Tongue (tissue), 2 donors: ENCODE measurements around the gene PFN2. TPM values are rescaled to one million over a fixed set of nuclear protein-coding genes. Genes with fewer than 3 reads are reported as not detected.
"Not testable (repeated sequence)": the region's sequence is repeated elsewhere in the genome, so short reads cannot be mapped to it uniquely, and the experiment has no call there.

Source experiments
- DNase-seq: peaks from one replicate; pipeline ENCODE4 v3.0.0-alpha.2; 2015
- total RNA-seq: library from RNA; depleted of rRNA; stranded (reverse); fragments of >200 nt; gene quantifications from one replicate; pipeline ENCODE4 v1.2.3, GENCODE V29; 2014

The PFN2 gene
- total RNA-seq, 1 donor from 2014 or later: 239 TPM

DNA sequence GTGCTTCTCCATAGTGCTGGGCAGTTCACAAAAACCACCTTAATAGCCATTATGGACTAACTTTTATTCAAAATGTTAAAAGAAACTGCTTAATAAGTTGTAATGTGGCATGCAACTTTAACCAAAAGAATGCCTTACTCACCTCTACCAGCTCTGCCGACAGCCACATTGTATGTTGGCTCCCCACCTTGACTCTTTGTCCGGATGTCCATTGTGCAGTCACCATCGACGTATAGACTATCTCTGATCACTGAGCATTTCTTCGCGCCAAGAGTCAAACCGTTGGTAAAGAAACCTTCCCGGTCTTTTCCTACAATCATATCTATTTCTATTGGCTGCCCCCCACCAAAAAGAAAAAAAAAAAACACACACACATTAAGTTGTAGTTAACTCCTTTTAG, 2.5 kb downstream of the PFN2 start:
- peak; percentile 45 for DNase-seq

DNA sequence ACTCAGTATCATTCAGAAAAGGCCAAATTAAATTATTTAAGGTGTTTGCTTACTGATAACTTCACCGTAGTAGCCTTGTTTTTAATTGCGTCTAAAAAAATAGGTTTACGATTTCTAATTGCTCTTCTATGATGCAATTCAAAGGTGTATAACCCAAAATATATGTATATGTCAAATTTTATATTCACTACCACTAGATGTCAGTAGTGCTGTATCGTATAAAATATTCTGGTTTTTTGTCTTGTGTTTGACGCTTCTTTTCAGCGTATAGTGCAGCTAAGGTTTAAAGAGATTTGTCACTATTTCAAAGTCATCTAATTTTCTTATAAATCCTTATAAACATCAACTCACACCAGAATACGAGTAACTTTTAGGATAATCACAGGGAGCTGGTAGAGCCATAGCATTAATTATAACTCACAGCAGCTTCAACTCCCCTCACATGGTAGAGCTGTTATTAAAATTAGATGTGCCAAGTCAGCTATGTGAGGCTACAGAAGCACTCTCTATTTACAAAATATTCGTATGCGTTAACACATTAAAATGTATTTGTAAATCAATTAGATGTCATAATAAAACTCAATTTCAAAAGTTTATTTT, 3.5 kb downstream of the PFN2 start:
- peak; percentile 85 for DNase-seq

DNA sequence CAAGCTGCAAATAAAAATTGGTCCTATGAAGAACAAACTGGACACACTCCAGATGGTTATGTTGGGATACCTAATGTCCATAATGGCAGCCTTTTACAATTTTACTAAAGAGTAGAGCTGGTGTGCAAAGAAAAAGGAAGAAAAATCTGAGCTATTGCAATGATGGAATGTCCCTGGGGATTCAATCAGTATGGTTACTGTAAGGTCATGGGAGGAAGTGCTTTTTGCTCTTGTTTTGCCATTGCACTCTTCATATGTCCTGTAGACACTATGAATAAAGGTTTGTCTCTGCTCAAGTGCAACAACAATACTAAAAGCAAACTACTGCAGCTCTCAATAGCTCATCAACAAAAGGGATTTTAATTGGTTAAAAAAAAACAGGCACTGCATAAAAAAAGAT, 5.4 kb downstream of the PFN2 start:
- DNase-seq: no peak

DNA sequence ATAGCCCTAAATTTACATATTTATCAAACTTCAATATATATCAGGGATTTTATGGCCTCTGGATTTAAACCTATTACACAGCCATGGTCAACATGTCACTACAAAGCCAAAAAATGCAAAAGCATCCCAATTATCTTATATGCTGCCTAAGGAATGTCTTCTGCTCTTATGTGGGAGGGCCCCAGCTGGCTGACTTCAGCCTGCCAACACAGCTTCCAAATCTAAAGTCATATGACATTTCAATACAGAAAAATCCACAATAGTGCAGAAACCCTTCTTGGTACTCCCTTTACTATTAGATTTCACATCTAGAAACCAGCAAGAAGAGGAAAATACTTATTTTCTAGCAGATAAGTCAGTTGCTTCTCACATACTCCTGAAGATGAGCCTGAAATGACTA, 6.4 kb downstream of the PFN2 start:
- DNase-seq: peak; percentile 15

DNA sequence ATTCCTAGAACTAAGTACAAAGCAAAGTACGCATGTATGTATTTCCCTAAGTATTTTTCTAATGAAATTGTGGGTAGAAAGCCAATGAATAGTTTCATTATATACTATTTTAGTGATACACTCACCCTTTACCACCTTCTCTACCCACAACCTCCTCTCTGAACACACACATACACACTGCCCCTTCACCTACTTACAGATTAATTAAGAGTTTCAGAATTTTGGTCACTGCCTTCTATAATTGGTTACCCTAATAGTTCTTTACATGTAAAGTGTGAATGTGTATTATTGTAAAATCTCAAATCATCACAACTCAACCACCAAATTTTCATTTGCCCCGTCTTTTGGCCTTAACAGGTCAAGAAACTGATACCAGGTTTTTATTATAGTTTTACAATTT, 7.2 kb downstream of the PFN2 start:
- no peak for DNase-seq

DNA sequence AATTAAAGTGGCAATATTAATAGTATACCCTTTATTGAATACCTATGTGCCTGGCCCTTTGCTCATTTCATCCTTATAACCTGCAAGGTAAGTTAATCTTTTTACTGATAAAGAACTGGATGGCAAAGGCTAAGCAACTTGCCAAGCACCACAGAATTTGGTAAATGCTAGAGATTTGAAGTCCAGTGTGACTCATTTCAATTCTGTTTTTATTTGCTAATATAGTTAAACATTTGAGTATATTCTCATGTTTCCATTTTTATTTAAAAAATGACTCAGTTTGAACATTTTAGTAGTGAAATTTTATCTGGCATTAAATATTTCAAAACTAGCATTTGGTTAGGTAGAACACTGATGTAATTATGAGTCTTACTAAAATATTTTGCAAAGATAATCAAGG, 11.3 kb downstream of the PFN2 start:
- DNase-seq: no peak

DNA sequence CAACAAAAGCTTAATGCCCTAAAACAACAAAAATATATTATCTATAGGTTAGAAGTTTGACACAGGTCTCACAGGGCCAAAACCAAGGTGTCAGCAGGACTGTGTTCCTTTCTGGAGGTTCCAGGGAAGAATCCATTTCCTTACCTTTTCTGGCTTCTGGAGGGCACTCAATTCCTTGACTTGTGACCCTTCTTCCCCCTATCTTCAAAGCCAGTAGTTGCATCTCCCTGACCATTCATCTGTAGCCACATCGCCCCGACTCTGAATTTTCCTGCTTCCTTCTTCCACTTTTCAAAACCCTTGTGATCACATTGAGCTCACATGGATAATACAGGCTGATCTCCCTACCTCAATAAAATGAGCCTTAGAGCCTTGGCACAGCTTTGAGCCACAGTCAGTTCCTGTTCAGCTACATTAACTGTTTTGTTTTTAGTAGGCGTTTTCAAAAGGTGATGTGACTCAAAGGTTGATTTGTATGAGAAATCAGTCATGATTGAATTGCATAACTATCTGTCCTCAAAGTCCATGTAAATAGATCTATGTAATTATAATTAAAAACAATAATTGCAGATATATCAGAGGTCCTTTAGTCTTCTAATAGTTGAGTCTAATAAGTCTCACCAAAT, 12.4 kb downstream of the PFN2 start:
- no peak for DNase-seq

DNA sequence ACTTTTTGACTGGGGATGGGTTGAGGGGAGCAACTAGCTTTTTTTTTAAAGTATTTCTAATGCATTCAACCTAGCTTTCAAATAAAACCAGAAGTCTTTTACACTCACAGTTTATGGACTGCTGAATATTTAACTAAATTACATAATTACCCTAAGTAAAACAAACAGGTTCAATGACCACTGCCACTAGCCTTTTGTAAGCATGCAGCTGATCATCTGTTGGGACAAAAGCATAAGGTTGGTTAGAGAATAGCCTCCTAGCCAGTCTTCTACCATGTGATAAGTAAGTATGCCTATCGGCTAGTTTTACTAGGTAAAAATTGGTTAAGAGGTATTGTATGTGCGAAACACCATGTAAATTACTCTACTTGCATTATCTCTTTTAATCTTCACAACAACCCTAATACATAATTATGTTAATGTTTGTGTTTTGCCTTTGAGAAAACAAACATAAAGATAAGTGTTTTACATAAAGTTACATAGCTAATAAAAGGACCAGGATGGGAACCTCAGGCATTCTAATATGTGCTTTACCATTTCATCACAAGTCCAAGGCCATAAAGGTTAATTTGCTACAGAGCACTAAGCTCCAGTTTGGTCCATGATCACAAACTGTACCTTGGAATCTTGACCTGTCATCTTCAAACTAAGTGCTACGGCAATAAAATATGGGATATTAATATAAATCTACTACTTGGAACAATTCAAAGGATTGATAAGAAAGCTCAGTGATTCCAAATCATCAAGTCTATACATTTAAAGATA, 13.2 kb downstream of the PFN2 start:
- DNase-seq: no peak

DNA sequence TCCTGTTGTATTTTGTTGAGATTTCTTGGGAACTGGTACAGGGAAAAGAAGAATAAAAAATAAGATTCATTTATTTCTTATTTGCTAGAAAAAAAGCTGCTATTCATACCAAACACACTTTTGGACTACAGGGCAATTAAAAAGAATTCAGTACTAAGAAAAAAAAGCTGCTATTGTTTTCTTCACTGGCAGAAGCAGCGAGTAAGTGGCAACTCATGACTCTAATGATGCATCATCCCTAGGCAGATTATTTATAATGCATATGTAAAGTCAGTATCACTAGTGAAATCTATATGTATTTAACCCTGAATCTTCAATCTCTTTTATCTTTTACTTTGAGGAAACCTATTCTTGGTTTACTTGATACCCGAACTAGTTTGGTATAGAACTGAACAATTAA, 15.2 kb downstream of the PFN2 start:
- no peak for DNase-seq

DNA sequence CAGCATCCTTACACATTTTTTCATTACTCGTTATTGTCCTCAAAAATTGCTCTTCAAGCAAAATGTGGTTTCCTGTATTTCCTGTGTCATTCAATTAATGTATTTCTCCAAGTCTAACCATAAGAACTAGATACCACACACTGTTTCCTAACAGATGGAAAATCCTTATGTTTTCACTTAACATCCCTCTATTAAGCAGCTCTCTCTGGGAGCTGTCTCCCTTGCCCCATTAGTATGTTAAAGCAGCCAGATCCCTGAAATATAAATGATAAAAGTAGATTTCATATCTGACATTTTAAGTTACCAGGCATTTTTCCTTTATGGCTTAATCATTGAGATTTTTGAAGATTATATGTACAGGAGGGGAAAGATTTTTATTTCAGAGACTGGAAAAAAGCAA, 15.9 kb downstream of the PFN2 start:
- DNase-seq: no peak

DNA sequence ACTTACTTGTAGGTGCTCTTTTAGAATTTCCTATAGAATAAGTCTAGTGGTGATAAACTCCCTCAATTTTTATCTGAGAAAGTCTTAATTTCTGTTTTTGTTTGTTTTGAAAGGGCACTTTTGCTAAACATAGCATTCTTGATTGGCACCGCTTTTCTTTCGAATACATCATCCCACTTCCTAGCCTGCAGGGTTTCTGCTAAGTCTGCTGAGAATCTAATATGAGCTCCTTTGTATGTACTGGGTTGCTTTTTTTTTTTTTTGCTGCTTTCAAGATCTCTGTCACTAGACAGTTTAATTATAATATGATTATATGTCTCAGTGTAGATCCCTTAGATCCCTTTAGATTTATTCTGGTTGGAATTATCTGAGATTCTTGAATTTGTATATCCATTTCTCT, 21.5 kb downstream of the PFN2 start:
- no peak for DNase-seq

DNA sequence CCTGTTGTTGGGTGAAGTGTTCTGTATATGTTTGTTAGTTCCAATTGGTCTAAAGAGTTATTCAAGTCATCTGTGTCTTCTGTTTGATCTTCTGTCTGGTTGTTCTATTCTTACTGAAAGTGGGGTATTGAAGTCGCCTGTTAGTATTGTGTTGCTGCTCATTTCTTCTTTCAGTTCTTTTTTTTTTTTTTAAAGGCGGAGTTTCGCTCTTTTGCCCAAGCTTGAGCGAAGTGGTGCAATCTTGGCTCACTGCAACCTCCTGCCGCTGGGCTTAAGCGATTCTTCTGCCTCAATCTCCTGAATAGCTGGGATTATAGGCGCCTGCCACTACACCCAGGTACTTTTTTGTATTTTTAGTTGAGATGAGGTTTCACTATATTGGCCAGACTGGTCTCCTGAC, 23.5 kb downstream of the PFN2 start:
- DNase-seq: no peak

DNA sequence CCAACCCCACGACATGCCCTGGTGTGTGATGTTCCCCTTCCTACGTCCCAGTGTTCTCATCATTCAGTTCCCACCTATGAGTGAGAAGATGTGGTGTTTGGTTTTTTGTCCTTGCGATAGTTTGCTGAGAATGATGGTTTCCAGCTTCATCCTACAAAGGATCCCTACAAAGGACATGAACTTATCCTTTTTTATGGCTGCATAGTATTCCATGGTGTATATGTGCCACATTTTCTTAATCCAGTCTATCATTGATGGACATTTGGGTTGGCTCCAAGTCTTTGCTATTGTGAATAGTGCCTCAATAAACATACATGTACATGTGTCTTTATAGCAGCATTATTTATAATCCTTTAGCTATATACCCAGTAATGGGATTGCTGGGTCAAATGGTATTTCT, 26.7 kb downstream of the PFN2 start:
- not testable (repeated sequence) for DNase-seq

DNA sequence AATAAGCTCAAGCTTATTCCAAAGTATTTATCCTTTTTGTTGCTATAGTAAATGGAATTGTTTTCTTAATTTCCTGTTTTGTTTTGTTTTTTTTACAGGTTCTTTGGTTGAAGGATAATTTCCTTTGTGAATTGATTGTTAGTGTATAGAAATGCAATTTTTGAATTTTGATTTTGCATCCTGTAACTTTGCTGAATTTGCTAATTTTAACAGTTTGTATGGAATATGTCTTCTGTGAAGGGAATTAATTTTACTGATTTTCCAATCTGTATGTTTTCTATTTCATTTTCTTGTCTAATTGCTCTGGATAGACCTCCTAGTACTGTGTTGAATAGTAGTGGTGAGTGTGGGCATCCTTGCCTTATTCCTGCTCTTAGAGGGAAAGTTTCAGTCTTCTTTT, 28.3 kb downstream of the PFN2 start:
- DNase-seq: no peak

DNA sequence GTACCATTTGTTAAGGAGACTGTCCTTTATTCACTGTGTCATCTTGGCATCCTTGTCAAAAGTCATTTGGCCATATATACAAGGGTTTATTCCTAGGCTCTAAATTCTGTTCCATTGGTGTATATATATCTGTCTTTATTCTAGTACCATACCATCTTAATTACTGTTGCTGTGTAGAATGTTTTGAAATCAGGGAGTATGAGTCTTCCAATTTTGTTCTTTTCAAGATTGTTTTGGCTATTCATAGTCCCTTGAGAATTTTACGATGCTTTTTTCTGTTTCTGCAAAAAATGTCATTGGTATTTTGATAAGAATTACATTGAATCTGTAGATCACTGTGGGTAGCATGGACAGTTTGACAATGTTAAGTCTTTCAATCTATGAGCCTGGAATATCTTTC, 28.7 kb downstream of the PFN2 start:
- no peak for DNase-seq

DNA sequence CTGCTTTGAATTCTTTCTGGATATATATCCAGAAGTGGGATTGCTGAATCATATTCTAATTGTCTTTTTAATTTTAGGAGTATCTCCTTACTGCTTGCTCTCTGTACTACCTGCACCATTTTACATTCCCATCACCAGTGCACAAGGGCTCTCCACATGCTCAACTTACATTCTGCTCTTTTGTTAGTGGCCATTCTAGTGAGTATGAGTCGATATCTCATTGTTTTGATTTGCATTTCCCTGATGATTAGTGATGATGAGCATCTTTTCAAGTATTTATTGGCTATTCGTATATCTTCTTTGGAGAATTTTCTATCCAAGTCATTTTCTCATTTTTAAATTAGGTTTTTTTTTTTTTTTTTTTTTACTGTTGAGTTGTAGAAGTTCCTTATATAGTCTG, 29.5 kb downstream of the PFN2 start:
- DNase-seq: no peak

DNA sequence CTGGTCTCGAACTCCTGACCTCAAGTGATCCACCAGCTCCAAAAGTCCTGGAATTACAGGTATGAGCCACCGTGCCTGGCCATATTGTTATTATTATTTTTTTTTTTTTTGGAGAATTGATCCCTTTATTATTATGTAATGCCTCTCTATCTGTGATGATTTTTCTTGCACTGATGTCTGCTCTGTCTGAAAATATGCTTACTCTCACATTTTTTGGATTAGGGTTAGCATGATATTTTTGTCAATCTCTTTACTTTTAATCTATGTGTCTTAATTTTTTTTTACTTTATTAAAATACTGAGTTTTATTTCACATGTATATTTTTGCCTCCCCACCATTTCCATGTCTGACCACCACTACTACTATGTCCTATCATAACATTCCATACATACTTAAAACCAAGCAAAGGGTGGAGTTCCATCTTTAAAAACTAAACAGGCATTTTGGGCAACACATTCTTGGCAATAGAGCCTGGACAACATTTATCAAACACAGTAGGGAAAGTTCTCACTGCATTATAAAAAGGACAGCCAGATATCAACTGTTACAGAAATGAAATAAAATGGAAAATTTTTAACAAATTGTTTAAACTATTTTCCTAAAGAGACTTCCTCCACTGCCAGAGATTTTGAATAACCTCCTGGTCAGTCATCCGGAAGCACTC, 32.2 kb downstream of the PFN2 start:
- not testable (repeated sequence) for DNase-seq

DNA sequence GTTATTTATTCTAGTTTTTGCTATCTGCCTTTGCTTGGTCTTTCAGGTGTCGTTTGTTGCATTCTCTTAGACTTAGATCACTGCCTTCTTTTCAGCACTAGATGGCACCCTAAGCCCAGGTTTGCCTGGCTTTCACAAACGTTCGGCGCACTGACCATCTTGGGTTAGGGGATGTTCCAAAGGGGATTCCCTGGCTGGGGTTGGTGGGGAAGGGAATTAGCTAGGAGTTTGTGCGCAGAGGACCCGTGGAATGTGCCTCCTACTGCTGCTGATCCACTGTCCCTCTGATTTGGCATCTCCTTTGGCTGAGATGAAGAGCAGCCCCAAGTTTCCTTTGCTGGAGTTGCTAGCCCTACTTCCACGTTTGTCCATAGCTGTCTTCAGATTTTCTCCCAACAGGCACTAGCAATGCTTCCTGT, 33.9 kb downstream of the PFN2 start:
- DNase-seq: peak; percentile 46

DNA sequence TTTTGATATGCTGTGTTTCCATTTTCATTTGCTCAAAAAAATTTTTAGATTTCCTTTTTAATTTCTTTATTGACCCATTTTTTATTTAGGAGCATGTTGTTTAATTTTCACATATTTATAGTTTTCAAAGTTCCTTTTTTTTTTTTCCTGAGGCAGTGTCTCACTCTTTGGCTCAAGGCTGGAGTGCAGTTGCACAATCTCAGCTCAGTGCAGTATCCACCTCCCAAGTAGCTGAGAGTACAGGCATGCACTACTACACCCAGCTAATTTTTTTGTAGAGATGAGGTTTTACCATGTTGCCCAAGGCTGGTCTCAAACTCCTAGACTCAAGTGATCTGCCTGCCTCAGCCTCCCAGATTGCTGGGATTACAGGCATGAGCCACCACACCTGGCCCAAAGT, 36.2 kb downstream of the PFN2 start:
- DNase-seq: no peak

DNA sequence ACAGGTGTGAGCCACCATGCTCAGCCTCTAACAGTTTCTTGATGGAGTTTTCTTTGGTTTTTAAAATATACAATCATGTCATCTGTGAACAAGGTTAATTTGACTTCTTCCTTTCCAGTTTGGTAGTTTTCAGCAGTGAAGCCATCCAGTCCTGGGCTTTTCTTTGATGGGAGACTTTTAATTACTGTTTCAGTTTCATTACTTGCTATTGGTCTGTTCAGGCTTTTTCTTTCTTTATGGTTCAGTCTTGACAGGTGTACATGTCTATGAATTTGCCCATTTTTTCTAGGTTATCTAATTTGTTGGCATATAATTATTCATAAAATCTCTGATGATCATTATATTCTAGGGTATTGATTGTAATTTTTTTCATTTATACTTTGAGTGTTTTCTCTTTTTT, 36.8 kb downstream of the PFN2 start:
- no peak for DNase-seq

DNA sequence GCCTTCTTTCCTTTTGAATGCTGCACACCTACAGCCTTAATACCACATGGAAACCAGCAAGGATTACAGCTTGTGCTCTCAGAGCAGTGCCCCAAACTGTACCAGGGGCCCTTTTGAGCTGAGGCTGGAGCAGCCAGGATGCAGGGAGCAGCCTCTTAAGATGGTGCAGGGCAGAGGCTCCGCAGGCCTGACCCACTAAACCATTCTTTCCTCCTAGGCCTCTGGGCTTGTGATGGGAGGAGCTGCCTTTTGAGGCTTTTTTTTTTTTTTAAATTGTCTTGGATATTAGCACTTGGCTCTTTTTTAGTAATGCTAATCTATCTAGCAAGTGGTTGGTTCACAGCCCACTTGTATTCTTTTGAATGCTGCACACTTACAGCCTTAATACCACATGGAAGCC, 37.7 kb downstream of the PFN2 start:
- no peak for DNase-seq

DNA sequence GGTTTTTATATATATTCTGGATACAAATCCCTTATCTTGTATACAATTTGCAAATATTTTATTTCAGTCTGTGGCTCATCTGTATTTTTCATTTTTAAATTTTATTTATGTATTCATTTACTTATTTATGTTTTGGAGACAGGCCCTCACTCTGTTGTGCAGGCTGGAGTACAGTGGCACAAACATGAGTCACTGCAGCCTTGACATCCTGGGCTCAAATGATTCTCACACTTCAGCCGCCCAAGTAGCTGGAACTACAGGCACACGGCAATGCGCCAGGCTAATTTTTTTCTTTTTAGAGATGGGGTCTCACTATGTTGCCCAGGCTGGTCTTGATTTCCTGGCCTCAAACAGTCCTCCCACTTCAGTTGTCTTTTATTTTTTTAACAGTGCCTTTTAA, 50.6 kb downstream of the PFN2 start:
- no peak for DNase-seq

DNA sequence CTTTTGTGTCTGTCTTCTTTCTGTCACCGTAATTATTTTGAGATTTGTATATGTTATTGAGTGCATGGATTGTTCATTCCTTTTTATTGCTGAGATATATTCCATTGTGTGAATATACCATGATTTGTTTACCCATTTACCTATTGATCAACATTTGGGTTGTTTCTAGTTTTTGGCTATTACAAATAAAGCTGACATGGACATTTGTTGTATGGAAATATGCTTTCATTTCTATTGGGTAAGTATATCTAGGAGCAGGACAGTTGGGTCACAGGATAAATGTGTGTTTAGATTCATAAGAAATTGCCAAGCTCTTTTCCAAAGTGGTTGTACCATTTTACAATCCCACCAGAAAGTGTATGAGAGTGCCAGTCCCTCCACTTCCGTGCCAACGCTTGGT, 51.2 kb downstream of the PFN2 start:
- no peak for DNase-seq
